HEK293 (cell line): ENCODE measurements around the gene SORT1.

Experiments
- CTCF ChIA-PET: fragments of 350-600 bp; formaldehyde crosslinking; extraction: SDS; loops from one replicate; lab custom pipeline; 2021; ENCODE audit warnings: antibody characterized with exemption; lab: Yijun Ruan, JAX
- POLR2A ChIA-PET: fragments of 300-600 bp; formaldehyde crosslinking; extraction: SDS; loops from one replicate; lab custom pipeline; 2020; ENCODE audit warnings: antibody characterized with exemption, inconsistent platforms; lab: Yijun Ruan, JAX
- H3K27ac ChIP-seq: fragments of 200-500 bp; sonication (Bioruptor generic); 2 replicates; pipeline ENCODE4 v1.5.1; 2014; ENCODE audit warnings: low read depth, low read length, control low read depth, inconsistent platforms; ENCODE audit errors: extremely low read depth
- H3K36me3 ChIP-seq, 2 experiments: fragments of 200-500 bp in 1 of 2; sonication (Bioruptor generic) in 1 of 2; 1 replicate in 1 of 2; 2 replicates in 1 of 2; pipeline ENCODE4 v1.5.1; 2014 to 2017; ENCODE audit warnings: inconsistent platforms in 2 of 2, low read length in 2 of 2; ENCODE audit not compliant: control insufficient read depth in 2 of 2, insufficient read depth in 1 of 2
- H3K4me1 ChIP-seq: fragments of 200-500 bp; sonication (Bioruptor generic); 2 replicates; pipeline ENCODE4 v1.5.1; 2014; ENCODE audit warnings: mild to moderate bottlenecking, low read length, inconsistent platforms; ENCODE audit not compliant: control insufficient read depth, insufficient read depth
- H3K4me3 ChIP-seq: 2 replicates; pipeline ENCODE4 v1.5.1; 2011; ENCODE audit warnings: low read depth, mild to moderate bottlenecking, control low read depth, low read length, moderate library complexity
- H3K9me3 ChIP-seq: fragments of 200-500 bp; sonication (Bioruptor generic); 2 replicates; pipeline ENCODE4 v1.5.1; 2014; ENCODE audit warnings: low read depth, low read length, inconsistent platforms; ENCODE audit not compliant: control insufficient read depth, insufficient read depth
- WT1 ChIP-seq: fragments of 450-650 bp; formaldehyde crosslinking; IDR thresholded peaks from 2 replicates; pipeline ENCODE4 v1.5.1; 2016; ENCODE audit warnings: missing biosample characterization, missing genetic modification characterization
- ZBTB17 ChIP-seq: fragments of 450-650 bp; formaldehyde crosslinking; IDR thresholded peaks from 2 replicates; pipeline ENCODE4 v1.5.1; 2016; ENCODE audit warnings: missing biosample characterization, missing genetic modification characterization
- ZBTB21 ChIP-seq: fragments of 450-650 bp; formaldehyde crosslinking; IDR thresholded peaks from 2 replicates; pipeline ENCODE4 v1.5.1; 2017; ENCODE audit warnings: missing biosample characterization, missing genetic modification characterization
- ZBTB7A ChIP-seq: fragments of 450-650 bp; formaldehyde crosslinking; IDR thresholded peaks from 2 replicates; pipeline ENCODE4 v1.5.1; 2016; ENCODE audit warnings: low read depth, missing biosample characterization, missing genetic modification characterization
- ZNF133 ChIP-seq: fragments of 450-650 bp; formaldehyde crosslinking; IDR thresholded peaks from 2 replicates; pipeline ENCODE4 v1.5.1; 2016; ENCODE audit warnings: missing biosample characterization, missing genetic modification characterization
- ZNF146 ChIP-seq: fragments of 450-650 bp; formaldehyde crosslinking; IDR thresholded peaks from 2 replicates; pipeline ENCODE4 v1.5.1; 2016; ENCODE audit warnings: missing biosample characterization, missing genetic modification characterization
- ZNF16 ChIP-seq: fragments of 450-650 bp; formaldehyde crosslinking; IDR thresholded peaks from 2 replicates; pipeline ENCODE4 v1.5.1; 2016; ENCODE audit warnings: low read depth, missing biosample characterization, missing genetic modification characterization
- ZNF221 ChIP-seq: fragments of 450-650 bp; formaldehyde crosslinking; IDR thresholded peaks from 2 replicates; pipeline ENCODE4 v1.5.1; 2017; ENCODE audit warnings: missing biosample characterization, missing genetic modification characterization, borderline replicate concordance
- ZNF324 ChIP-seq: fragments of 450-650 bp; formaldehyde crosslinking; IDR thresholded peaks from 2 replicates; pipeline ENCODE4 v1.5.1; 2016; ENCODE audit warnings: missing biosample characterization, missing genetic modification characterization
- ZNF416 ChIP-seq: fragments of 450-650 bp; formaldehyde crosslinking; IDR thresholded peaks from 2 replicates; pipeline ENCODE4 v1.5.1; 2016; ENCODE audit warnings: missing biosample characterization, missing genetic modification characterization
- ZNF501 ChIP-seq: fragments of 450-650 bp; formaldehyde crosslinking; IDR thresholded peaks from 2 replicates; pipeline ENCODE4 v1.5.1; 2016; ENCODE audit warnings: missing biosample characterization, missing genetic modification characterization
- ZNF548 ChIP-seq: fragments of 450-650 bp; formaldehyde crosslinking; IDR thresholded peaks from 2 replicates; pipeline ENCODE4 v1.5.1; 2016; ENCODE audit warnings: missing biosample characterization, missing genetic modification characterization
- ZNF629 ChIP-seq: fragments of 450-650 bp; formaldehyde crosslinking; IDR thresholded peaks from 2 replicates; pipeline ENCODE4 v1.5.1; 2017; ENCODE audit warnings: missing biosample characterization, missing genetic modification characterization
- ZNF837 ChIP-seq: fragments of 450-650 bp; formaldehyde crosslinking; IDR thresholded peaks from 2 replicates; pipeline ENCODE4 v1.5.1; 2016; ENCODE audit warnings: missing biosample characterization, missing genetic modification characterization
- TF ChIP-seq, protein P1 (sequence below): fragments of 450-650 bp; formaldehyde crosslinking; IDR thresholded peaks from 2 replicates; pipeline ENCODE4 v1.5.1; 2016; ENCODE audit warnings: missing biosample characterization, missing genetic modification characterization
- TF ChIP-seq, protein P2 (sequence below): fragments of 450-650 bp; formaldehyde crosslinking; IDR thresholded peaks from 2 replicates; pipeline ENCODE4 v1.5.1; 2016; ENCODE audit warnings: missing biosample characterization, missing genetic modification characterization
- TF ChIP-seq, protein P3 (sequence below): sonication (generic); formaldehyde crosslinking; IDR thresholded peaks from 2 replicates; pipeline ENCODE4 v1.8.1; 2022; ENCODE audit warnings: mild to moderate bottlenecking, moderate library complexity, missing genetic modification reagents
- TF ChIP-seq, protein P4 (sequence below): fragments of 450-650 bp; formaldehyde crosslinking; IDR thresholded peaks from 2 replicates; pipeline ENCODE4 v1.5.1; 2016; ENCODE audit warnings: missing biosample characterization, missing genetic modification characterization
- TF ChIP-seq, protein P5 (sequence below): fragments of 450-650 bp; formaldehyde crosslinking; IDR thresholded peaks from 2 replicates; pipeline ENCODE4 v1.5.1; 2016; ENCODE audit warnings: missing biosample characterization, missing genetic modification characterization
- TF ChIP-seq, protein P6 (sequence below): fragments of 450-650 bp; formaldehyde crosslinking; IDR thresholded peaks from 2 replicates; pipeline ENCODE4 v1.5.1; 2016; ENCODE audit warnings: missing biosample characterization, missing genetic modification characterization
- TF ChIP-seq, protein P7 (sequence below): fragments of 450-650 bp; formaldehyde crosslinking; IDR thresholded peaks from 2 replicates; pipeline ENCODE4 v1.5.1; 2017; ENCODE audit warnings: missing biosample characterization, missing genetic modification characterization

SORT1 gene

DNA sequence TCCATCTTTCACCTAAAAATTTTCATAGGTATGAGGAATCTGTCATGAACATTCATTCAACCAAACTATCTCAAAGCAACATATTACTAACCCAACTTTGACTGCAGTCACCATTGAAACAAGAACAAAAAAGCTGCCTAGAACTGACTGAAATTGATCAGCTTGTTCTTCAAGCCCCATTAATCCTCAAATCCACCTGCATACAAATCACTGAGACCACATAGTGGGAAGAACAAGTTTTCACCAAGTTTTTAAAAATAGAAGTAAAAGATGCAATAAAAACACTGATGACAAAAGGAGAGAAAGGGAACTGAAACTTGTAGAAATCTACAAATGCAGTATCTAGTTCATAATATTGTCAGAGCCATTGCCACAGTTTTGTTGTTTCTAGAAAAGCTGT is 6.1 kb downstream of the SORT1 start:
- POLR2A ChIA-PET = no interaction called here
- H3K27ac ChIP-seq = no peak overlapping the region
- no peak overlapping the region for H3K4me3 ChIP-seq
- no peaks in the 10 kb centered on the region for H3K9me3 ChIP-seq
- H3K36me3 ChIP-seq = peaks cover 0 to 4% of the 10 kb centered on the region in 2 experiments; a peak in 1 of 3 replicates
- CTCF ChIA-PET = interaction anchor here (0.7 to 4.7 kb wide), 3 partner anchors 8 to 114 kb away, joined by 4 to 23 read pairs (median 7); no protein-coding TSS in a partner anchor
- H3K4me1 ChIP-seq = peaks cover 14% of the 10 kb centered on the region
- no peak for TF ChIP-seq ZNF133 (tag by site-specific recombination)
- TF ChIP-seq ZNF501 = no peak
- TF ChIP-seq, protein P1, sequence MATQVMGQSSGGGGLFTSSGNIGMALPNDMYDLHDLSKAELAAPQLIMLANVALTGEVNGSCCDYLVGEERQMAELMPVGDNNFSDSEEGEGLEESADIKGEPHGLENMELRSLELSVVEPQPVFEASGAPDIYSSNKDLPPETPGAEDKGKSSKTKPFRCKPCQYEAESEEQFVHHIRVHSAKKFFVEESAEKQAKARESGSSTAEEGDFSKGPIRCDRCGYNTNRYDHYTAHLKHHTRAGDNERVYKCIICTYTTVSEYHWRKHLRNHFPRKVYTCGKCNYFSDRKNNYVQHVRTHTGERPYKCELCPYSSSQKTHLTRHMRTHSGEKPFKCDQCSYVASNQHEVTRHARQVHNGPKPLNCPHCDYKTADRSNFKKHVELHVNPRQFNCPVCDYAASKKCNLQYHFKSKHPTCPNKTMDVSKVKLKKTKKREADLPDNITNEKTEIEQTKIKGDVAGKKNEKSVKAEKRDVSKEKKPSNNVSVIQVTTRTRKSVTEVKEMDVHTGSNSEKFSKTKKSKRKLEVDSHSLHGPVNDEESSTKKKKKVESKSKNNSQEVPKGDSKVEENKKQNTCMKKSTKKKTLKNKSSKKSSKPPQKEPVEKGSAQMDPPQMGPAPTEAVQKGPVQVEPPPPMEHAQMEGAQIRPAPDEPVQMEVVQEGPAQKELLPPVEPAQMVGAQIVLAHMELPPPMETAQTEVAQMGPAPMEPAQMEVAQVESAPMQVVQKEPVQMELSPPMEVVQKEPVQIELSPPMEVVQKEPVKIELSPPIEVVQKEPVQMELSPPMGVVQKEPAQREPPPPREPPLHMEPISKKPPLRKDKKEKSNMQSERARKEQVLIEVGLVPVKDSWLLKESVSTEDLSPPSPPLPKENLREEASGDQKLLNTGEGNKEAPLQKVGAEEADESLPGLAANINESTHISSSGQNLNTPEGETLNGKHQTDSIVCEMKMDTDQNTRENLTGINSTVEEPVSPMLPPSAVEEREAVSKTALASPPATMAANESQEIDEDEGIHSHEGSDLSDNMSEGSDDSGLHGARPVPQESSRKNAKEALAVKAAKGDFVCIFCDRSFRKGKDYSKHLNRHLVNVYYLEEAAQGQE (tag by site-specific recombination) = no peak
- TF ChIP-seq ZNF837 = no peak
- no peak for TF ChIP-seq ZNF324 (tag by site-specific recombination)
- no peak for TF ChIP-seq ZBTB17 (tag by site-specific recombination)
- no peak for TF ChIP-seq ZNF416 (tag by site-specific recombination)
- TF ChIP-seq, protein P2, sequence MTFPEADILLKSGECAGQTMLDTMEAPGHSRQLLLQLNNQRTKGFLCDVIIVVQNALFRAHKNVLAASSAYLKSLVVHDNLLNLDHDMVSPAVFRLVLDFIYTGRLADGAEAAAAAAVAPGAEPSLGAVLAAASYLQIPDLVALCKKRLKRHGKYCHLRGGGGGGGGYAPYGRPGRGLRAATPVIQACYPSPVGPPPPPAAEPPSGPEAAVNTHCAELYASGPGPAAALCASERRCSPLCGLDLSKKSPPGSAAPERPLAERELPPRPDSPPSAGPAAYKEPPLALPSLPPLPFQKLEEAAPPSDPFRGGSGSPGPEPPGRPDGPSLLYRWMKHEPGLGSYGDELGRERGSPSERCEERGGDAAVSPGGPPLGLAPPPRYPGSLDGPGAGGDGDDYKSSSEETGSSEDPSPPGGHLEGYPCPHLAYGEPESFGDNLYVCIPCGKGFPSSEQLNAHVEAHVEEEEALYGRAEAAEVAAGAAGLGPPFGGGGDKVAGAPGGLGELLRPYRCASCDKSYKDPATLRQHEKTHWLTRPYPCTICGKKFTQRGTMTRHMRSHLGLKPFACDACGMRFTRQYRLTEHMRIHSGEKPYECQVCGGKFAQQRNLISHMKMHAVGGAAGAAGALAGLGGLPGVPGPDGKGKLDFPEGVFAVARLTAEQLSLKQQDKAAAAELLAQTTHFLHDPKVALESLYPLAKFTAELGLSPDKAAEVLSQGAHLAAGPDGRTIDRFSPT = no peak
- TF ChIP-seq, protein P3, sequence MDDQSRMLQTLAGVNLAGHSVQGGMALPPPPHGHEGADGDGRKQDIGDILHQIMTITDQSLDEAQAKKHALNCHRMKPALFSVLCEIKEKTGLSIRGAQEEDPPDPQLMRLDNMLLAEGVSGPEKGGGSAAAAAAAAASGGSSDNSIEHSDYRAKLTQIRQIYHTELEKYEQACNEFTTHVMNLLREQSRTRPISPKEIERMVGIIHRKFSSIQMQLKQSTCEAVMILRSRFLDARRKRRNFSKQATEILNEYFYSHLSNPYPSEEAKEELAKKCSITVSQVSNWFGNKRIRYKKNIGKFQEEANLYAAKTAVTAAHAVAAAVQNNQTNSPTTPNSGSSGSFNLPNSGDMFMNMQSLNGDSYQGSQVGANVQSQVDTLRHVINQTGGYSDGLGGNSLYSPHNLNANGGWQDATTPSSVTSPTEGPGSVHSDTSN (CRISPR knock-in tag) = no peak
- TF ChIP-seq, protein P4, sequence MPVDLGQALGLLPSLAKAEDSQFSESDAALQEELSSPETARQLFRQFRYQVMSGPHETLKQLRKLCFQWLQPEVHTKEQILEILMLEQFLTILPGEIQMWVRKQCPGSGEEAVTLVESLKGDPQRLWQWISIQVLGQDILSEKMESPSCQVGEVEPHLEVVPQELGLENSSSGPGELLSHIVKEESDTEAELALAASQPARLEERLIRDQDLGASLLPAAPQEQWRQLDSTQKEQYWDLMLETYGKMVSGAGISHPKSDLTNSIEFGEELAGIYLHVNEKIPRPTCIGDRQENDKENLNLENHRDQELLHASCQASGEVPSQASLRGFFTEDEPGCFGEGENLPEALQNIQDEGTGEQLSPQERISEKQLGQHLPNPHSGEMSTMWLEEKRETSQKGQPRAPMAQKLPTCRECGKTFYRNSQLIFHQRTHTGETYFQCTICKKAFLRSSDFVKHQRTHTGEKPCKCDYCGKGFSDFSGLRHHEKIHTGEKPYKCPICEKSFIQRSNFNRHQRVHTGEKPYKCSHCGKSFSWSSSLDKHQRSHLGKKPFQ = no peak
- no peak for TF ChIP-seq ZNF548 (tag by site-specific recombination)
- no peak for TF ChIP-seq ZNF629 (tag by site-specific recombination)
- no peak for TF ChIP-seq WT1 (tag by site-specific recombination)
- TF ChIP-seq ZNF221 (tag by site-specific recombination) = no peak

DNA sequence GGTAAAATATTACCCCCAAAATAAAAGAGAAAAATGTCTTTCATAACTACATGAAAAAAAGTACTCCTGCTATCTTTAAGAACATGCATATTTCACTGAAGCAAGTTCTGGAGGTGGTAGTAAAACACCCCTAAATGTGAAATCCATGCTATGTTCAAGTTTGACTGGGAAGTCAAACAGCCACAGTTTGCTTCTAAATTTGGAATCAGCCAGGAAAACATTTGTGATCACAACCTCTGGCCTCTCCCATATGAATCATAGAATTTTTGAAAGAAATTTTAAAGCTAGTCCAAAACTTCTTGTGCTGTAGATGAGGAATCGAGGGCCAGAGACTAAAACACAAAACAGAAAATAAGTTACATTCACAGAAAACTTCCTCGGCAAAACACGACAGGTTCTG is 6.6 kb downstream of the SORT1 start:
- Histone ChIP-seq H3K4me1 (peaks cover 12% of the 10 kb centered on the region), H3K9me3 (no peaks in the 10 kb centered on the region), H3K4me3 (no peak overlapping the region), H3K36me3 (peaks cover 0 to 4% of the 10 kb centered on the region in 2 experiments; a peak in 1 of 3 replicates), H3K27ac (no peak overlapping the region)
- CTCF ChIA-PET = interaction anchor here (0.7 to 4.7 kb wide), 3 partner anchors 8 to 137 kb away, joined by 4 to 23 read pairs (median 7); no protein-coding TSS in a partner anchor
- POLR2A ChIA-PET = no interaction called here
- TF ChIP-seq ZNF16 (tag by site-specific recombination) (no peak), ZNF146 (tag by site-specific recombination) (no peak), ZBTB7A (no peak), ZBTB21 (tag by site-specific recombination) (no peak)
- TF ChIP-seq, protein P5, sequence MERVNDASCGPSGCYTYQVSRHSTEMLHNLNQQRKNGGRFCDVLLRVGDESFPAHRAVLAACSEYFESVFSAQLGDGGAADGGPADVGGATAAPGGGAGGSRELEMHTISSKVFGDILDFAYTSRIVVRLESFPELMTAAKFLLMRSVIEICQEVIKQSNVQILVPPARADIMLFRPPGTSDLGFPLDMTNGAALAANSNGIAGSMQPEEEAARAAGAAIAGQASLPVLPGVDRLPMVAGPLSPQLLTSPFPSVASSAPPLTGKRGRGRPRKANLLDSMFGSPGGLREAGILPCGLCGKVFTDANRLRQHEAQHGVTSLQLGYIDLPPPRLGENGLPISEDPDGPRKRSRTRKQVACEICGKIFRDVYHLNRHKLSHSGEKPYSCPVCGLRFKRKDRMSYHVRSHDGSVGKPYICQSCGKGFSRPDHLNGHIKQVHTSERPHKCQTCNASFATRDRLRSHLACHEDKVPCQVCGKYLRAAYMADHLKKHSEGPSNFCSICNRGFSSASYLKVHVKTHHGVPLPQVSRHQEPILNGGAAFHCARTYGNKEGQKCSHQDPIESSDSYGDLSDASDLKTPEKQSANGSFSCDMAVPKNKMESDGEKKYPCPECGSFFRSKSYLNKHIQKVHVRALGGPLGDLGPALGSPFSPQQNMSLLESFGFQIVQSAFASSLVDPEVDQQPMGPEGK (tag by site-specific recombination) = no peak
- TF ChIP-seq, protein P6, sequence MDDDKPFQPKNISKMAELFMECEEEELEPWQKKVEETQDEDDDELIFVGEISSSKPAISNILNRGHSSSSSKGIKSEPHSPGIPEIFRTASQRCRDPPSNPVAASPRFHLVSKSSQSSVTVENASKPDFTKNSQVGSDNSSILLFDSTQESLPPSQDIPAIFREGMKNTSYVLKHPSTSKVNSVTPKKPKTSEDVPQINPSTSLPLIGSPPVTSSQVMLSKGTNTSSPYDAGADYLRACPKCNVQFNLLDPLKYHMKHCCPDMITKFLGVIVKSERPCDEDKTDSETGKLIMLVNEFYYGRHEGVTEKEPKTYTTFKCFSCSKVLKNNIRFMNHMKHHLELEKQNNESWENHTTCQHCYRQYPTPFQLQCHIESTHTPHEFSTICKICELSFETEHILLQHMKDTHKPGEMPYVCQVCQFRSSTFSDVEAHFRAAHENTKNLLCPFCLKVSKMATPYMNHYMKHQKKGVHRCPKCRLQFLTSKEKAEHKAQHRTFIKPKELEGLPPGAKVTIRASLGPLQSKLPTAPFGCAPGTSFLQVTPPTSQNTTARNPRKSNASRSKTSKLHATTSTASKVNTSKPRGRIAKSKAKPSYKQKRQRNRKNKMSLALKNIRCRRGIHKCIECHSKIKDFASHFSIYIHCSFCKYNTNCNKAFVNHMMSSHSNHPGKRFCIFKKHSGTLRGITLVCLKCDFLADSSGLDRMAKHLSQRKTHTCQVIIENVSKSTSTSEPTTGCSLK (tag by site-specific recombination) = no peak
- TF ChIP-seq, protein P7, sequence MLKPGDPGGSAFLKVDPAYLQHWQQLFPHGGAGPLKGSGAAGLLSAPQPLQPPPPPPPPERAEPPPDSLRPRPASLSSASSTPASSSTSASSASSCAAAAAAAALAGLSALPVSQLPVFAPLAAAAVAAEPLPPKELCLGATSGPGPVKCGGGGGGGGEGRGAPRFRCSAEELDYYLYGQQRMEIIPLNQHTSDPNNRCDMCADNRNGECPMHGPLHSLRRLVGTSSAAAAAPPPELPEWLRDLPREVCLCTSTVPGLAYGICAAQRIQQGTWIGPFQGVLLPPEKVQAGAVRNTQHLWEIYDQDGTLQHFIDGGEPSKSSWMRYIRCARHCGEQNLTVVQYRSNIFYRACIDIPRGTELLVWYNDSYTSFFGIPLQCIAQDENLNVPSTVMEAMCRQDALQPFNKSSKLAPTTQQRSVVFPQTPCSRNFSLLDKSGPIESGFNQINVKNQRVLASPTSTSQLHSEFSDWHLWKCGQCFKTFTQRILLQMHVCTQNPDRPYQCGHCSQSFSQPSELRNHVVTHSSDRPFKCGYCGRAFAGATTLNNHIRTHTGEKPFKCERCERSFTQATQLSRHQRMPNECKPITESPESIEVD (tag by site-specific recombination) = no peak
